GM18519 (cell line): ENCODE results near the gene MAPK10.

ENCODE experiments used
- ATAC-seq: cut with Tn5 transposase; IDR thresholded peaks from one replicate; pipeline ENCODE4 v1.9.1; 2021; ENCODE audit warnings: mild to moderate bottlenecking, moderate library complexity; ENCODE audit not compliant: unreplicated experiment, low FRiP score

MAPK10 gene

DNA sequence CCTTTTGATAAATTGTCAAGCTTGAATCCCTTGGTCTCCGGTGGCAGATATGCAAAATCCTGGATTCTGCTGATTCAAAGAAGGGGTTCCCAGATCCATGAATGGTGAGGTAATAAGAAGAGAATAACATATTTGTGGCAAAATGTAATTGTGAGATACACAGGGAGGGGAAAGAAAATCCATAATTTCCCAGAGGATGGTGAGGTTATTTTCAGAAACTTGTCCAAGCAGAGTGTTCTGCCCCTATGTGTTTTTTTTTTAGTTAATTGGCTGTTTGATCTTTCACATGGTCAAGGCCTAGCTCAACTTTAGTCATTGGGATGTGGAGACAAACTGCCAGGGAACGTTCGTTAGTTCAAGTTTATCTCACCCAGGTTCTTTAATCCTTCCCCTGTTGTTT is 408.8 kb downstream of the MAPK10 start:
- ATAC-seq, result no peak

DNA sequence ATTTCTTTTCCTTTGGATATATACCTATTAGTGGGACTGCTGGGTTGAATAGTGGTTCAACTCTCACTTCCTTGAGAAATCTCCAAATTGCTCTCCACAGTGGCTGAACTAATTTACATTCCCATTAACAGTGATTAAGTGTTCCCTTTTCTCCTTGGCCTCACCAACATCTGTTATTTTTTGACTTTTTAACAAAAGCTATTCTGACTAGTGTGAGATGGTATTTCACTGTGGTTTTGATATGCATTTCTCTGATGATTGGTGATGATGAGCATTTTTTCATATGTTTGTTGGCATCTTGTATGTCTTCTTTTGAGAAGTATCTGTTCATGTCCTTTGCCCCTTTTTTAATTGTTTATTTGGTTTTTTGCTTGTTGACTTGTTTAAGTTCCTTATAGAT is 413.0 kb downstream of the MAPK10 start:
- ATAC-seq, result no peak

DNA sequence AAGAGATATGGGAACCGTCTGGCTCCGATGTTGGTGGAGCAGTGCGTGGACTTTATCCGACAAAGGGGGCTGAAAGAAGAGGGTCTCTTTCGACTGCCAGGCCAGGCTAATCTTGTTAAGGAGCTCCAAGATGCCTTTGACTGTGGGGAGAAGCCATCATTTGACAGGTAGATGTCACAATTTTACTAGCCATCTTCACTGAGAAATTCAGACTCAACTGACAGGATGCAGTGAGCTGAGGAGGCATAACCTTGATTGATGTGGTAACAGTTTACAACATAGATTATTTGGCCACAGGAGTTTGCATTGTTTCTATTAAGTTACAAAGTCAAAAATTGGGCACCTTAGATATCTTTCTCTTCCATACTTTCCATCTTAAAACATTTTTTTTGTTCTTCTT is 417.7 kb downstream of the MAPK10 start:
- ATAC-seq, result no peak

DNA sequence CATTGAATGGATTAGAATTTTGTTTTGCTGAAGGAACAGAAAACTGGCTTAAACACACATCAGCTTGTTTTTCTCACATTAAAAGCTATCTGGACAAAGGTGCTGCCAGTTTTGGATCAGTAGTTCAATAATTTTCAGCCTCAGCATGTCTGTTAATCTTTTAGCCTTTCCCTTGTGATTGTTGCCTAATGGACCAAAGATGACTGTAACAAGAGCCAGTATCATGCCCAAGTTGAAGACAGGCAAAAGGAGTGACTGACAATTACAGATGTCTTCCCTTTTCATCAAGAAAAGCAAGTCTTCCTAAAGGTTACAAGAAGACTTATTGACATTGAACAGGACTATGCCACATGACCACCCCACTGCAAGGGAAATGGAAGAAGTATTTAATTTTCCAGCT is 419.7 kb downstream of the MAPK10 start:
- ATAC-seq, result no peak
